Subcutaneous adipose tissue (tissue), 4 donors: ENCODE data around the gene SRL. TPM values are rescaled to one million over a fixed set of nuclear protein-coding genes. Genes with fewer than 3 reads are reported as not detected.

ENCODE experiments used
- CTCF ChIP-seq: fragments of 450-650 bp; IDR thresholded peaks from one replicate; pipeline ENCODE4 v1.5.1; 2016; ENCODE audit warnings: low read depth, mild to moderate bottlenecking, control low read depth, antibody characterized with exemption, moderate library complexity
- total RNA-seq, 4 donors: library from RNA; depleted of rRNA; stranded (reverse); fragments of >200 nt; gene quantifications; one replicate each; pipeline ENCODE4 v1.1.0, GENCODE V29; 2016

SRL gene
- total RNA-seq, 4 donors from 2014 or later = 0.16 to 2.3 (median 0.50) TPM

- TF ChIP-seq CTCF = no peak
Measured at GRCh38 chr16:4266372-4266771, 24.5 kb upstream of the SRL start.

- TF ChIP-seq CTCF = no peak
Measured at GRCh38 chr16:4265676-4266075, 23.8 kb upstream of the SRL start.

- no peak for TF ChIP-seq CTCF
Measured at GRCh38 chr16:4264546-4264945, 22.7 kb upstream of the SRL start.

- no peak for TF ChIP-seq CTCF
Measured at GRCh38 chr16:4263504-4264436, 21.9 kb upstream of the SRL start.

GRCh38 chr16:4262303-4262835, 20.5 kb upstream of the SRL start:
- TF ChIP-seq CTCF = no peak

GRCh38 chr16:4261557-4262172, 19.8 kb upstream of the SRL start:
- no peak for TF ChIP-seq CTCF

- TF ChIP-seq CTCF = no peak
Measured at GRCh38 chr16:4260360-4260759, 18.5 kb upstream of the SRL start.
